WTC11 (cell line): ENCODE results near the gene EPM2AIP1. TPM values are rescaled to one million over a fixed set of nuclear protein-coding genes. Genes with fewer than 3 reads are reported as not detected.

Experiments used
- AFF4 ChIP-seq: sonication (generic); formaldehyde crosslinking; IDR thresholded peaks from 2 replicates; pipeline ENCODE4 v1.8.1; 2023; ENCODE audit warnings: mild to moderate bottlenecking, missing genetic modification reagents, borderline replicate concordance
- ATF3 ChIP-seq: sonication (generic); formaldehyde crosslinking; conservative IDR thresholded peaks from 2 replicates; pipeline ENCODE4 v1.8.1; 2022; ENCODE audit warnings: mild to moderate bottlenecking, missing genetic modification reagents
- CDX4 ChIP-seq: fragments of 250-450 bp; sonication (Bioruptor Pico); IDR thresholded peaks from 2 replicates; pipeline ENCODE4 v1.9.0; 2021; ENCODE audit warnings: moderate library complexity, mild to moderate bottlenecking, inconsistent platforms, borderline replicate concordance
- E2F5 ChIP-seq: sonication (generic); formaldehyde crosslinking; IDR thresholded peaks from 2 replicates; pipeline ENCODE4 v1.8.1; 2022; ENCODE audit warnings: mild to moderate bottlenecking, moderate library complexity, missing genetic modification reagents
- ELF4 ChIP-seq: sonication (generic); formaldehyde crosslinking; IDR thresholded peaks from 2 replicates; pipeline ENCODE4 v1.8.1; 2022; ENCODE audit warnings: low read depth, mild to moderate bottlenecking, moderate library complexity, missing genetic modification reagents
- EMX1 ChIP-seq: fragments of 250-450 bp; sonication (Bioruptor Pico); IDR thresholded peaks from 2 replicates; pipeline ENCODE4 v1.8.0; 2021; ENCODE audit warnings: mild to moderate bottlenecking
- ERG ChIP-seq: fragments of 250-450 bp; sonication (Bioruptor Pico); IDR thresholded peaks from 2 replicates; pipeline ENCODE4 v1.8.0; 2021; ENCODE audit warnings: mild to moderate bottlenecking
- ETV6 ChIP-seq: sonication (generic); formaldehyde crosslinking; IDR thresholded peaks from 2 replicates; pipeline ENCODE4 v1.8.1; 2022; ENCODE audit warnings: mild to moderate bottlenecking, missing genetic modification reagents
- FOXJ3 ChIP-seq: sonication (generic); formaldehyde crosslinking; IDR thresholded peaks from 2 replicates; pipeline ENCODE4 v1.9.0; 2021; ENCODE audit warnings: missing genetic modification reagents, mild to moderate bottlenecking, borderline replicate concordance
- FOXP4 ChIP-seq: sonication (generic); formaldehyde crosslinking; IDR thresholded peaks from 2 replicates; pipeline ENCODE4 v1.8.0; 2022; ENCODE audit warnings: mild to moderate bottlenecking, missing genetic modification reagents
- HMGA2 ChIP-seq: fragments of 250-450 bp; sonication (Bioruptor Pico); IDR thresholded peaks from 2 replicates; pipeline ENCODE4 v1.4.0; 2021; ENCODE audit warnings: mild to moderate bottlenecking, moderate library complexity
- HMGXB4 ChIP-seq: sonication (generic); formaldehyde crosslinking; IDR thresholded peaks from 2 replicates; pipeline ENCODE4 v1.8.1; 2023; ENCODE audit warnings: mild to moderate bottlenecking, moderate library complexity, missing genetic modification reagents
- IRF1 ChIP-seq: sonication (generic); formaldehyde crosslinking; IDR thresholded peaks from 2 replicates; pipeline ENCODE4 v1.8.0; 2023; ENCODE audit warnings: missing genetic modification reagents
- KAT7 ChIP-seq: sonication (generic); formaldehyde crosslinking; IDR thresholded peaks from 2 replicates; pipeline ENCODE4 v1.8.1; 2023; ENCODE audit warnings: missing genetic modification reagents, mild to moderate bottlenecking, borderline replicate concordance
- NFE2L1 ChIP-seq: sonication (generic); formaldehyde crosslinking; IDR thresholded peaks from 2 replicates; pipeline ENCODE4 v1.8.1; 2023; ENCODE audit warnings: missing genetic modification reagents
- OVOL2 ChIP-seq: fragments of 250-450 bp; sonication (Bioruptor Pico); IDR thresholded peaks from 2 replicates; pipeline ENCODE4 v1.9.0; 2021; ENCODE audit warnings: mild to moderate bottlenecking, borderline replicate concordance
- PREB ChIP-seq: sonication (generic); formaldehyde crosslinking; IDR thresholded peaks from 2 replicates; pipeline ENCODE4 v1.8.1; 2022; ENCODE audit warnings: mild to moderate bottlenecking, missing genetic modification reagents, moderate library complexity, borderline replicate concordance
- SP1 ChIP-seq: sonication (generic); formaldehyde crosslinking; conservative IDR thresholded peaks from 2 replicates; pipeline ENCODE4 v1.8.1; 2022; ENCODE audit warnings: missing genetic modification reagents
- TEAD1 ChIP-seq: sonication (generic); formaldehyde crosslinking; IDR thresholded peaks from 2 replicates; pipeline ENCODE4 v1.8.0; 2022; ENCODE audit warnings: mild to moderate bottlenecking, missing genetic modification reagents
- ZNF219 ChIP-seq: sonication (generic); formaldehyde crosslinking; IDR thresholded peaks from 2 replicates; pipeline ENCODE4 v1.8.0; 2023; ENCODE audit warnings: missing genetic modification reagents, mild to moderate bottlenecking, borderline replicate concordance
- ZNF232 ChIP-seq: sonication (generic); formaldehyde crosslinking; IDR thresholded peaks from 2 replicates; pipeline ENCODE4 v1.8.0; 2022; ENCODE audit warnings: mild to moderate bottlenecking, missing genetic modification reagents
- ZNF317 ChIP-seq: sonication (generic); formaldehyde crosslinking; IDR thresholded peaks from 2 replicates; pipeline ENCODE4 v1.8.1; 2023; ENCODE audit warnings: low read depth, mild to moderate bottlenecking, moderate library complexity, missing genetic modification reagents, borderline replicate concordance
- ZNF425 ChIP-seq: fragments of 250-450 bp; sonication (Bioruptor Pico); conservative IDR thresholded peaks from 2 replicates; pipeline ENCODE4 v1.9.0; 2021; ENCODE audit warnings: mild to moderate bottlenecking
- total RNA-seq: library from RNA; stranded (reverse); gene quantifications from 3 replicates; pipeline ENCODE4 v1.2.3, GENCODE V29; 2021

EPM2AIP1 gene
- total RNA-seq, 1 experiment from 2014 or later, result 11.0 TPM

GRCh38 chr3:36944641-36945270 lies 48.2 kb downstream of the EPM2AIP1 start, which contains the start of gene TRANK1 (continued):
- TF ChIP-seq FOXP4 (CRISPR knock-in tag) (no peak; the same call in 1 of the 2 replicates), TEAD1 (CRISPR knock-in tag) (no peak), OVOL2 (CRISPR knock-in tag) (no peak), ZNF425 (no peak), IRF1 (CRISPR knock-in tag) (peak; percentile 59; the same call in 1 of the 2 replicates), ZNF219 (no peak), SP1 (no peak), HMGXB4 (CRISPR knock-in tag) (peak; percentile 36; the same call in 1 of the 2 replicates), E2F5 (peak; percentile 56; the same call in 1 of the 2 replicates), ERG (no peak), CDX4 (CRISPR knock-in tag) (no peak), AFF4 (CRISPR knock-in tag) (no peak), FOXJ3 (CRISPR knock-in tag) (no peak), PREB (CRISPR knock-in tag) (no peak), ELF4 (CRISPR knock-in tag) (0 out of 2 replicates have a peak, but pooled peaks have one; percentile 35), ZNF232 (CRISPR knock-in tag) (no peak), ATF3 (CRISPR knock-in tag) (no peak), KAT7 (CRISPR knock-in tag) (no peak), HMGA2 (no peak), ETV6 (CRISPR knock-in tag) (no peak), NFE2L1 (CRISPR knock-in tag) (no peak; the same call in 1 of the 2 replicates), EMX1 (CRISPR knock-in tag) (no peak), ZNF317 (no peak)
